ENCODE measurements around the gene PCK1. TPM values are rescaled to one million over a fixed set of nuclear protein-coding genes. Genes with fewer than 3 reads are reported as not detected.
A peak's percentile ranks its signal among the peaks of the same experiment; 100 is the strongest.

PCK1 gene
- total and polyA plus RNA-seq, 2 of the 13 experiments (the other 11 are each of a cell fraction or from before 2014, with no cell fraction given): 6.5 to 12.6 TPM

DNA sequence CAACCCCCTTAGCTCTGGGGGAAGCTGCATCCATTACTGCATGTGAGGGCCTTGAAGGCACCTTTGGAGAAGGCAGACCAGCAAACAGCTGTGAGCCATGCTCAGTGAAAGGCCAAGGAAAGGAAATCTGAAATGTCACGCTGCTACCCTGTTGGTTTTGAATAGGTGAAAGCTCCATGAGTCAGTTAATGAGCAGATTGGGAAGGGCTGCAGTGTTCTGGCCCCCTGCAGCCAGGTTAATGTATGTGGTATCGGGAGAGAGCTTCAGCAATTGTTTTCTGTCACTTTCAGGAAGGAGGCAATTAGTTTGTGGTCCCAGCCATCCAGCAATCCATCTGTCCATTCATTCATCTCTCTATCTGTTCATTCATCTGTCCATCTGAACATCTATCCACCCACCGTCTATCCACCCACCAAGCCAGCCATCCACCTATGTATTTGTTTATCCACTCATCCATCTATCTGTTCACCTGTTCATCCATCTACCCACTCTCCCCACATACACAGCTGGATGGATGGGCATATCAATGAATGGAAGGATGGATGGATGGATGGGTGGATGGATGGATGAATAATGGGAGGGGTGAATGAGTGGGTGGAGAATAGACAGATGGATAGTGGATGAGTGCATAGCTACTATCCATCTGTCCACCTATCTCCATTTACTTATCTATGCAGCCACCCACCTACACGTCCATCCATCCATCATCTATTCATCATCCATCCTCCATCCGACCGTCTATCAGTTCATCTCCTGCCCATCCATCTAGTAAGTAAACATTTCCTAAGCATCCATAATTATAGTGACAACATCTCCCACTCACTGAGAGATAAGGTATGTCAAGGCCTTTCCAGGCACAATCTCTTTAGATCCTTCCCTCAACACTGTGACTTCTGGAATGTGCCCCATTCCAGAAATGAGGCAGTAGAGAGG, 16.0 kb downstream of the PCK1 start (continued):
- TF ChIP-seq, protein P1, sequence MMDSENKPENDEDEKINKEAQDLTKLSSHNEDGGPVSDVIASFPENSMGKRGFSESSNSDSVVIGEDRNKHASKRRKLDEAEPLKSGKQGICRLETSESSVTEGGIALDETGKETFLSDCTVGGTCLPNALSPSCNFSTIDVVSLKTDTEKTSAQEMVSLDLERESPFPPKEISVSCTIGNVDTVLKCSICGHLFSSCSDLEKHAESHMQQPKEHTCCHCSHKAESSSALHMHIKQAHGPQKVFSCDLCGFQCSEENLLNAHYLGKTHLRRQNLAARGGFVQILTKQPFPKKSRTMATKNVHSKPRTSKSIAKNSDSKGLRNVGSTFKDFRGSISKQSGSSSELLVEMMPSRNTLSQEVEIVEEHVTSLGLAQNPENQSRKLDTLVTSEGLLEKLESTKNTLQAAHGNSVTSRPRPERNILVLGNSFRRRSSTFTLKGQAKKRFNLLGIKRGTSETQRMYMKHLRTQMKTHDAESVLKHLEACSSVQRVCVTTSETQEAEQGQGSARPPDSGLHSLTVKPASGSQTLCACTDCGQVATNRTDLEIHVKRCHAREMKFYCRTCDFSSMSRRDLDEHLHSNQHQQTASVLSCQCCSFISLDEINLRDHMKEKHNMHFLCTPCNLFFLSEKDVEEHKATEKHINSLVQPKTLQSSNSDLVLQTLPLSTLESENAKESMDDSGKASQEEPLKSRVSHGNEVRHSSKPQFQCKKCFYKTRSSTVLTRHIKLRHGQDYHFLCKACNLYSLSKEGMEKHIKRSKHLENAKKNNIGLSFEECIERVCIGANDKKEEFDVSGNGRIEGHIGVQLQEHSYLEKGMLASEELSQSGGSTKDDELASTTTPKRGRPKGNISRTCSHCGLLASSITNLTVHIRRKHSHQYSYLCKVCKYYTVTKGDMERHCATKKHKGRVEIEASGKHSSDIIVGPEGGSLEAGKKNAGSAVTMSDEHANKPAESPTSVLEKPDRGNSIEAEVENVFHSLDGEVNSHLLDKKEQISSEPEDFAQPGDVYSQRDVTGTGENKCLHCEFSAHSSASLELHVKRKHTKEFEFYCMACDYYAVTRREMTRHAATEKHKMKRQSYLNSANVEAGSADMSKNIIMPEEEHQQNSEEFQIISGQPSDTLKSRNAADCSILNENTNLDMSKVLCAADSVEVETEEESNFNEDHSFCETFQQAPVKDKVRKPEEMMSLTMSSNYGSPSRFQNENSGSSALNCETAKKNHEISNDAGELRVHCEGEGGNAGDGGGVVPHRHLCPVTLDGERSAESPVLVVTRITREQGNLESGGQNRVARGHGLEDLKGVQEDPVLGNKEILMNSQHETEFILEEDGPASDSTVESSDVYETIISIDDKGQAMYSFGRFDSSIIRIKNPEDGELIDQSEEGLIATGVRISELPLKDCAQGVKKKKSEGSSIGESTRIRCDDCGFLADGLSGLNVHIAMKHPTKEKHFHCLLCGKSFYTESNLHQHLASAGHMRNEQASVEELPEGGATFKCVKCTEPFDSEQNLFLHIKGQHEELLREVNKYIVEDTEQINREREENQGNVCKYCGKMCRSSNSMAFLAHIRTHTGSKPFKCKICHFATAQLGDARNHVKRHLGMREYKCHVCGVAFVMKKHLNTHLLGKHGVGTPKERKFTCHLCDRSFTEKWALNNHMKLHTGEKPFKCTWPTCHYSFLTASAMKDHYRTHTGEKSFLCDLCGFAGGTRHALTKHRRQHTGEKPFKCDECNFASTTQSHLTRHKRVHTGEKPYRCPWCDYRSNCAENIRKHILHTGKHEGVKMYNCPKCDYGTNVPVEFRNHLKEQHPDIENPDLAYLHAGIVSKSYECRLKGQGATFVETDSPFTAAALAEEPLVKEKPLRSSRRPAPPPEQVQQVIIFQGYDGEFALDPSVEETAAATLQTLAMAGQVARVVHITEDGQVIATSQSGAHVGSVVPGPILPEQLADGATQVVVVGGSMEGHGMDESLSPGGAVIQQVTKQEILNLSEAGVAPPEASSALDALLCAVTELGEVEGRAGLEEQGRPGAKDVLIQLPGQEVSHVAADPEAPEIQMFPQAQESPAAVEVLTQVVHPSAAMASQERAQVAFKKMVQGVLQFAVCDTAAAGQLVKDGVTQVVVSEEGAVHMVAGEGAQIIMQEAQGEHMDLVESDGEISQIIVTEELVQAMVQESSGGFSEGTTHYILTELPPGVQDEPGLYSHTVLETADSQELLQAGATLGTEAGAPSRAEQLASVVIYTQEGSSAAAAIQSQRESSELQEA (CRISPR knock-in tag; IDR thresholded peaks at IDR 0.05; ENCODE audit: not compliant biosample characterization): no peak
- TF ChIP-seq, protein P2, sequence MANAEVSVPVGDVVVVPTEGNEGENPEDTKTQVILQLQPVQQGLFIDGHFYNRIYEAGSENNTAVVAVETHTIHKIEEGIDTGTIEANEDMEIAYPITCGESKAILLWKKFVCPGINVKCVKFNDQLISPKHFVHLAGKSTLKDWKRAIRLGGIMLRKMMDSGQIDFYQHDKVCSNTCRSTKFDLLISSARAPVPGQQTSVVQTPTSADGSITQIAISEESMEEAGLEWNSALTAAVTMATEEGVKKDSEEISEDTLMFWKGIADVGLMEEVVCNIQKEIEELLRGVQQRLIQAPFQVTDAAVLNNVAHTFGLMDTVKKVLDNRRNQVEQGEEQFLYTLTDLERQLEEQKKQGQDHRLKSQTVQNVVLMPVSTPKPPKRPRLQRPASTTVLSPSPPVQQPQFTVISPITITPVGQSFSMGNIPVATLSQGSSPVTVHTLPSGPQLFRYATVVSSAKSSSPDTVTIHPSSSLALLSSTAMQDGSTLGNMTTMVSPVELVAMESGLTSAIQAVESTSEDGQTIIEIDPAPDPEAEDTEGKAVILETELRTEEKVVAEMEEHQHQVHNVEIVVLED (CRISPR knock-in tag; IDR thresholded peaks at IDR 0.05; ENCODE audit: borderline replicate concordance): no peak
- TF ChIP-seq, protein P3, sequence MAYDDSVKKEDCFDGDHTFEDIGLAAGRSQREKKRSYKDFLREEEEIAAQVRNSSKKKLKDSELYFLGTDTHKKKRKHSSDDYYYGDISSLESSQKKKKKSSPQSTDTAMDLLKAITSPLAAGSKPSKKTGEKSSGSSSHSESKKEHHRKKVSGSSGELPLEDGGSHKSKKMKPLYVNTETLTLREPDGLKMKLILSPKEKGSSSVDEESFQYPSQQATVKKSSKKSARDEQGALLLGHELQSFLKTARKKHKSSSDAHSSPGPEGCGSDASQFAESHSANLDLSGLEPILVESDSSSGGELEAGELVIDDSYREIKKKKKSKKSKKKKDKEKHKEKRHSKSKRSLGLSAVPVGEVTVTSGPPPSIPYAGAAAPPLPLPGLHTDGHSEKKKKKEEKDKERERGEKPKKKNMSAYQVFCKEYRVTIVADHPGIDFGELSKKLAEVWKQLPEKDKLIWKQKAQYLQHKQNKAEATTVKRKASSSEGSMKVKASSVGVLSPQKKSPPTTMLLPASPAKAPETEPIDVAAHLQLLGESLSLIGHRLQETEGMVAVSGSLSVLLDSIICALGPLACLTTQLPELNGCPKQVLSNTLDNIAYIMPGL (CRISPR knock-in tag; IDR thresholded peaks at IDR 0.05; ENCODE audit: borderline replicate concordance in 1 of 2, low read depth in 1 of 2): no peak
- TF ChIP-seq TEAD3 (CRISPR knock-in tag; optimal IDR thresholded peaks at IDR 0.05; ENCODE audit: borderline replicate concordance) (peak; percentile 28), ZMYM3 (CRISPR knock-in tag; IDR thresholded peaks at IDR 0.05) (no peak), SCMH1 (CRISPR knock-in tag; IDR thresholded peaks at IDR 0.05; ENCODE audit: borderline replicate concordance) (no peak), ZNF589 (CRISPR knock-in tag; conservative IDR thresholded peaks at IDR 0.05) (no peak), ZNF253 (CRISPR knock-in tag; IDR thresholded peaks at IDR 0.05; ENCODE audit: borderline replicate concordance) (no peak), RNF2 (conservative IDR thresholded peaks at IDR 0.05; ENCODE audit: low read depth) (no peak), FOXA1 (IDR thresholded peaks at IDR 0.05) (no peak), FOXA1 (CRISPR knock-in tag; IDR thresholded peaks at IDR 0.05) (no peak), FOXK2 (IDR thresholded peaks at IDR 0.05) (no peak), HHEX (CRISPR knock-in tag; IDR thresholded peaks at IDR 0.05) (0 out of 2 replicates have a peak, but pooled peaks have one; percentile 17), JUNB (CRISPR knock-in tag; IDR thresholded peaks at IDR 0.05; ENCODE audit: borderline replicate concordance) (0 out of 2 replicates have a peak, but pooled peaks have one; percentile 40)
- TF ChIP-seq, protein P4, sequence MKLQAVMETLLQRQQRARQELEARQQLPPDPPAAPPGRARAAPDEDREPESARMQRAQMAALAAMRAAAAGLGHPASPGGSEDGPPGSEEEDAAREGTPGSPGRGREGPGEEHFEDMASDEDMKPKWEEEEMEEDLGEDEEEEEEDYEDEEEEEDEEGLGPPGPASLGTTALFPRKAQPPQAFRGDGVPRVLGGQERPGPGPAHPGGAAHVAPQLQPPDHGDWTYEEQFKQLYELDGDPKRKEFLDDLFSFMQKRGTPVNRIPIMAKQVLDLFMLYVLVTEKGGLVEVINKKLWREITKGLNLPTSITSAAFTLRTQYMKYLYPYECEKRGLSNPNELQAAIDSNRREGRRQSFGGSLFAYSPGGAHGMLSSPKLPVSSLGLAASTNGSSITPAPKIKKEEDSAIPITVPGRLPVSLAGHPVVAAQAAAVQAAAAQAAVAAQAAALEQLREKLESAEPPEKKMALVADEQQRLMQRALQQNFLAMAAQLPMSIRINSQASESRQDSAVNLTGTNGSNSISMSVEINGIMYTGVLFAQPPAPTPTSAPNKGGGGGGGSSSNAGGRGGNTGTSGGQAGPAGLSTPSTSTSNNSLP (IDR thresholded peaks at IDR 0.05; ENCODE audit: low read depth, low read length): peak; percentile 23; the same call in 1 of the 2 replicates
